Breast epithelium (tissue), 4 donors: ENCODE results near the gene S100Z. TPM values are rescaled to one million over a fixed set of nuclear protein-coding genes. Genes with fewer than 3 reads are reported as not detected.
A peak's percentile ranks its signal among the peaks of the same experiment; 100 is the strongest.
"Not testable (repeated sequence)": the region's sequence is repeated elsewhere in the genome, so short reads cannot be mapped to it uniquely, and the experiment has no call there.

ENCODE experiments used
- DNase-seq, 2 donors: peaks; one replicate each; pipeline ENCODE4 v3.0.0-alpha.2; 2019; ENCODE audit warnings: low spot score in 2 of 2
- H3K27ac ChIP-seq, 2 donors: fragments of 200-600 bp; sonication (generic) in 1 of 2; one replicate each; pipeline ENCODE4 v1.5.1; 2016 to 2019; ENCODE audit warnings: mild to moderate bottlenecking in 1 of 2
- H3K27me3 ChIP-seq, 2 donors: fragments of 200-600 bp; sonication (generic) in 1 of 2; one replicate each; pipeline versions ENCODE4 v1.5.1 to v1.6.0; 2017 to 2019; ENCODE audit warnings: control low read depth in 1 of 2, mild to moderate bottlenecking in 1 of 2
- H3K36me3 ChIP-seq: fragments of 200-600 bp; one replicate; pipeline ENCODE4 v1.5.1; 2019
- H3K4me1 ChIP-seq, 2 donors: fragments of 200-600 bp; sonication (generic); one replicate each; pipeline ENCODE4 v1.5.1; 2016 to 2019; ENCODE audit warnings: control low read depth in 1 of 2
- H3K4me3 ChIP-seq, 3 donors: fragments of 200-600 bp; sonication (generic); 1 replicate in 2 of 3; 2 replicates in 1 of 3; pipeline ENCODE4 v1.5.1; 2016 to 2019; ENCODE audit warnings: mild to moderate bottlenecking in 3 of 3, moderate library complexity in 2 of 3
- H3K9me3 ChIP-seq, 2 donors: fragments of 200-600 bp; sonication (generic) in 1 of 2; one replicate each; pipeline ENCODE4 v1.5.1; 2016 to 2019; ENCODE audit warnings: control low read depth in 1 of 2
- POLR2A ChIP-seq: fragments of 450-650 bp; IDR thresholded peaks from one replicate; pipeline ENCODE4 v1.6.1; 2016; ENCODE audit warnings: antibody characterized with exemption, mild to moderate bottlenecking, moderate library complexity
- POLR2AphosphoS5 ChIP-seq, 3 donors: sonication (generic); formaldehyde crosslinking; IDR thresholded peaks; one replicate each; pipeline ENCODE4 v1.6.1; 2017; ENCODE audit warnings: antibody characterized with exemption in 3 of 3
- intact Hi-C: fragments of 100-400 bp; cut with DNase I; formaldehyde crosslinking; loops from one replicate; pipeline ENCODE4 v1.15.1; 2023; ENCODE audit warnings: low total_unique reads
- total RNA-seq, 3 donors: library from RNA; depleted of rRNA; stranded (reverse); fragments of >200 nt; gene quantifications; one replicate each; pipeline ENCODE4 v1.1.0, GENCODE V29; 2016
- TF ChIP-seq, protein P1 (sequence below), 3 donors: fragments of 450-650 bp; IDR thresholded peaks; one replicate each; pipeline ENCODE4 v1.5.1; 2016 to 2017; ENCODE audit warnings: antibody characterized with exemption in 3 of 3, mild to moderate bottlenecking in 3 of 3, moderate library complexity in 3 of 3

S100Z gene
- total RNA-seq, 3 donors from 2014 or later, result 0.33 to 1.0 TPM; not detected in 1

- Histone ChIP-seq H3K4me3 (peak overlapping the region; percentile 51 to 74 (median 59)), H3K4me1 (no peaks in the 10 kb centered on the region), H3K36me3 (no peaks in the 10 kb centered on the region), H3K27ac (peak overlapping the region in 1 of 2 donors; percentile 55), H3K27me3 (no peaks in the 10 kb centered on the region), H3K9me3 (no peaks in the 10 kb centered on the region)
- DNase-seq, result no peak
- intact Hi-C loops, result no loop called here
- TF ChIP-seq, protein P1, sequence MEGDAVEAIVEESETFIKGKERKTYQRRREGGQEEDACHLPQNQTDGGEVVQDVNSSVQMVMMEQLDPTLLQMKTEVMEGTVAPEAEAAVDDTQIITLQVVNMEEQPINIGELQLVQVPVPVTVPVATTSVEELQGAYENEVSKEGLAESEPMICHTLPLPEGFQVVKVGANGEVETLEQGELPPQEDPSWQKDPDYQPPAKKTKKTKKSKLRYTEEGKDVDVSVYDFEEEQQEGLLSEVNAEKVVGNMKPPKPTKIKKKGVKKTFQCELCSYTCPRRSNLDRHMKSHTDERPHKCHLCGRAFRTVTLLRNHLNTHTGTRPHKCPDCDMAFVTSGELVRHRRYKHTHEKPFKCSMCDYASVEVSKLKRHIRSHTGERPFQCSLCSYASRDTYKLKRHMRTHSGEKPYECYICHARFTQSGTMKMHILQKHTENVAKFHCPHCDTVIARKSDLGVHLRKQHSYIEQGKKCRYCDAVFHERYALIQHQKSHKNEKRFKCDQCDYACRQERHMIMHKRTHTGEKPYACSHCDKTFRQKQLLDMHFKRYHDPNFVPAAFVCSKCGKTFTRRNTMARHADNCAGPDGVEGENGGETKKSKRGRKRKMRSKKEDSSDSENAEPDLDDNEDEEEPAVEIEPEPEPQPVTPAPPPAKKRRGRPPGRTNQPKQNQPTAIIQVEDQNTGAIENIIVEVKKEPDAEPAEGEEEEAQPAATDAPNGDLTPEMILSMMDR (IDR thresholded peaks at IDR 0.05), result no peak
- no peak for TF ChIP-seq POLR2AphosphoS5 (IDR thresholded peaks at IDR 0.05)
- TF ChIP-seq POLR2A, result no peak
These were observed 29.8 kb upstream of the S100Z start for GRCh38 chr5:76819851-76820525.

DNA sequence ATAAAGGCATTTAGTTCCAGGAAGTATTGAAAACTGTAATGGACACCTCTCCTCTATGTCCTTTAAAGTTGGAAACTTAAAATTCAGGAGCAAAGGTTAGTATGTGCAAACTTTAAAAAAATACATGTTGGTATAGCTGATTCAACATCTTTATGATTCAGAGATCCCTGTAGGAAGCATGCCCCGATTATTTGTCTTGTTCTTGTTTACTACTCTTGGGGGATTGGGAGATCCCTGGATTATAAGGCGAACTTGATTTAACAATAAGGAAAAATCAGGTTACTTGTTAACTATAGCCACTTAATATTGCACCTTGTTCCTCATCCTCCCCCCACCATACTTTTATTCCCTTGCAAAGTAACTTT is 29.3 kb upstream of the S100Z start:
- DNase-seq, result no peak
- no peaks in the 10 kb centered on the region for H3K27me3 ChIP-seq
- no peaks in the 10 kb centered on the region for H3K36me3 ChIP-seq
- H3K27ac ChIP-seq, result no peak overlapping the region
- H3K4me1 ChIP-seq, result no peaks in the 10 kb centered on the region
- H3K9me3 ChIP-seq, result no peaks in the 10 kb centered on the region
- peak overlapping the region in 2 of 3 donors; percentile 59 to 74 for H3K4me3 ChIP-seq
- no peak for TF ChIP-seq POLR2A
- intact Hi-C loops, result no loop called here

DNA sequence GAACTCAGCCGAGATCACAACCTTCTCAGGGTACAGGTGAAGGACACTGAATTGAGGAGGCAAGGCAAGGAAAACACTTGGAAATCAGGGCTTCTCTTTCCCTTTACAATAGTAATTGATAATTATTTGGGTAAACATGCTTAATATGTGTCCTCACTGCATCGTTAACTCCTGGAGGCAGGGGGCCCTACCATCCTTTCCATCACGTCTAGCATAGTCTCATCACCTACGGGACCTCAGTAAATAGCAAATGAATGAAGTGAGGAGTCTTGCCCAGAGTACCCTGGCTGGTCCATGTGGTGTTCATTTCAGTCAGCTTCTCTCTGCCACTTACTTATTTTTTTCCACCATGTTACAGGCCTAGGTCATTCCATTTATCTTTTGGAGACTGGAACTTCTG is 28.7 kb upstream of the S100Z start:
- no peak for DNase-seq
- Histone ChIP-seq H3K4me1 (no peaks in the 10 kb centered on the region), H3K27ac (no peak overlapping the region), H3K4me3 (no peak overlapping the region), H3K27me3 (no peaks in the 10 kb centered on the region), H3K9me3 (no peaks in the 10 kb centered on the region), H3K36me3 (no peaks in the 10 kb centered on the region)
- intact Hi-C loops, result no loop called here
- TF ChIP-seq, protein P1 (IDR thresholded peaks at IDR 0.05), result no peak
- no peak for TF ChIP-seq POLR2A
- TF ChIP-seq POLR2AphosphoS5 (IDR thresholded peaks at IDR 0.05), result no peak

- H3K27me3 ChIP-seq, intact Hi-C loops, H3K36me3 ChIP-seq, H3K4me1 ChIP-seq, DNase-seq, H3K9me3 ChIP-seq, H3K4me3 ChIP-seq, H3K27ac ChIP-seq: not testable (repeated sequence)
These were observed 27.6 kb upstream of the S100Z start for GRCh38 chr5:76822105-76822731.

DNA sequence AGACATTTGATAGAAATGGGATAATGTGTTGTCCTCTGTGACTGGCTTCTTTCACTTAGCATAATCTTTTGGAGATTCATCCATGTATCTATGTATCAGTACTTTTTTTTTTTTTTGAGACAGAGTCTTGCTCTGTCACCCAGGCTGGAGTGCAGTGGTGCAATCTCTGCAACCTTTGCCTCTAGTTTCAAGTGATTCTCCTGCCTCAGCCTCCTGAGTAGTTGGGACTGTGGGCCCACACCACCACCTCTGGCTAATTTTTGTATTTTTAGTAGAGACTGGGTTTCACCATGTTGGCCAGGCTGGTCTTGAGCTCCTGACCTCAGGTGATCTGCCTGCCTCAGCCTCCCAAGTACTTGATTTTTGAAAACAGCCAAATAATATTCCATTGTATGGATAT is 23.4 kb upstream of the S100Z start:
- H3K9me3 ChIP-seq, H3K27me3 ChIP-seq, H3K36me3 ChIP-seq, H3K4me1 ChIP-seq, intact Hi-C loops, DNase-seq, H3K4me3 ChIP-seq, H3K27ac ChIP-seq: not testable (repeated sequence)

DNA sequence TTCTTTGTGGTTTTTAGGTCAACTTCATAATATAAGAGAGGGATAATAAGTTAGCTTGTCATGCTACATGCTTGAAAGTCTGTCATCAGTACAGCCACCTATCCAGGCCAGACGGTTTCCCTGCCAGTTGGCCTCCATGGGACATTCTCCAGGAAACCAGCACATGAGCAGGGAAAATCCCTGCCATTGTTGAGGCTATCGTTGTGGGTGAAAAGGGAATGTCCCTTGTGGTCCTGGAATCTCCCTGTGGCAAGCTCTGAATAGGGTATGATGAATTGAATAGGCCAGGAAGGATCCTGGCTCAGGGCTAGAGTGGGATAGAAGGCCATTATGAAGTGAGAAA is 18.7 kb upstream of the S100Z start:
- H3K4me1 ChIP-seq, result no peaks in the 10 kb centered on the region
- H3K9me3 ChIP-seq, result no peaks in the 10 kb centered on the region
- no peak overlapping the region for H3K27ac ChIP-seq
- H3K27me3 ChIP-seq, result no peaks in the 10 kb centered on the region
- DNase-seq, result peak in 1 of 2 donors; percentile 27
- intact Hi-C loops, result no loop called here
- TF ChIP-seq POLR2A, result no peak
- TF ChIP-seq POLR2AphosphoS5 (IDR thresholded peaks at IDR 0.05), result peak in 1 of 3 donors; percentile 14
- no peaks in the 10 kb centered on the region for H3K36me3 ChIP-seq
- H3K4me3 ChIP-seq, result no peak overlapping the region

DNA sequence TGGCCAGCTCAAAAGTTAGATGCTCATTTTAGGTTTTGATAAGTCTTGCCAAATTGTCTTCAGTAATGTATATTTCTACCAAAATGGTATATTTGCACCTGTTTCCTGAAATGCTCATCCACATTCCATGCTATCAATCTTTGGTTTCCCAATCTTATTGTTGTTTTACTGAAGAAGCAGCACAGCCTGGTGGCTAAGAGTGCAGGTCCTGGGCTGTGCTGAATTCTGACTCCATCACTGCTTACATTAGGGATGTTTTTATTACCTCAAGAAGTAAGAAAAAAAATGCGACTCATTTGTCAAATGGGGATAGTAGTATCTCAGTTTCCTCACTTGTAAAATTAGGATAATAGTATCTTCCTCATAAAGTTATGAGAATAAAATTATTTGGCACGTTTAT is 13.6 kb upstream of the S100Z start:
- intact Hi-C loops, result no loop called here
- no peak overlapping the region for H3K4me3 ChIP-seq
- no peak for DNase-seq
- TF ChIP-seq POLR2A, result no peak
- TF ChIP-seq, protein P1 (IDR thresholded peaks at IDR 0.05), result no peak
- no peaks in the 10 kb centered on the region for H3K36me3 ChIP-seq
- no peaks in the 10 kb centered on the region for H3K9me3 ChIP-seq
- no peak overlapping the region for H3K27ac ChIP-seq
- H3K27me3 ChIP-seq, result no peaks in the 10 kb centered on the region
- no peaks in the 10 kb centered on the region for H3K4me1 ChIP-seq
